GM12872 (cell line): ENCODE data around the gene RIN2.

Experiments
- CTCF ChIP-seq: IDR thresholded peaks from 3 replicates; pipeline ENCODE4 v1.5.1; 2011; ENCODE audit warnings: low read depth, mild to moderate bottlenecking, low read length, moderate library complexity; ENCODE audit not compliant: insufficient read depth

Gene RIN2

GRCh38 chr20:19782669-19783068, 24.6 kb downstream of the RIN2 start:
- no peak for TF ChIP-seq CTCF

- no peak for TF ChIP-seq CTCF
Observed at GRCh38 chr20:19783966-19784401, 25.9 kb downstream of the RIN2 start.

GRCh38 chr20:19784511-19785172, 26.6 kb downstream of the RIN2 start:
- peak; percentile 74 for TF ChIP-seq CTCF

- no peak for TF ChIP-seq CTCF
Observed at GRCh38 chr20:19785173-19785982, 27.3 kb downstream of the RIN2 start.

GRCh38 chr20:19785983-19786285, 27.9 kb downstream of the RIN2 start:
- no peak; the same call in 2 of the 3 replicates for TF ChIP-seq CTCF

- TF ChIP-seq CTCF, result no peak
Observed at GRCh38 chr20:19786311-19786710, 28.3 kb downstream of the RIN2 start.

- no peak for TF ChIP-seq CTCF
Observed at GRCh38 chr20:19787366-19787765, 29.3 kb downstream of the RIN2 start.
